ENCODE data around the gene AQP3. TPM values are rescaled to one million over a fixed set of nuclear protein-coding genes. Genes with fewer than 3 reads are reported as not detected.

Gene AQP3
- total and polyA plus RNA-seq, 2 of the 13 experiments (the other 11 are each of a cell fraction or from before 2014, with no cell fraction given) = 1.4 to 5.5 TPM

GRCh38 chr9:33473643-33474352, 26.4 kb upstream of the AQP3 start, which contains the start of gene NOL6 (continued):
- TF ChIP-seq CEBPZ (IDR thresholded peaks at IDR 0.05; ENCODE audit: low read length) (no peak), KLF9 (CRISPR knock-in tag; IDR thresholded peaks at IDR 0.05; ENCODE audit: low read depth) (no peak), TRIM22 (IDR thresholded peaks at IDR 0.05) (no peak), TFDP1 (CRISPR knock-in tag; IDR thresholded peaks at IDR 0.05; ENCODE audit: borderline replicate concordance) (no peak), NCOA5 (CRISPR knock-in tag; IDR thresholded peaks at IDR 0.05) (no peak), FOXC1 (CRISPR knock-in tag; IDR thresholded peaks at IDR 0.05; ENCODE audit: borderline replicate concordance) (no peak), ZNF644 (CRISPR knock-in tag; IDR thresholded peaks at IDR 0.05; ENCODE audit: low read depth) (no peak), NFATC3 (CRISPR knock-in tag; IDR thresholded peaks at IDR 0.05) (no peak), TCF7L2 (IDR thresholded peaks at IDR 0.05; ENCODE audit: low read depth, low read length) (no peak), ZNF788 (CRISPR knock-in tag; IDR thresholded peaks at IDR 0.05; ENCODE audit: borderline replicate concordance) (0 out of 2 replicates have a peak, but pooled peaks have one; percentile 51), ZC3H13 (CRISPR knock-in tag; IDR thresholded peaks at IDR 0.05) (no peak), GFI1 (CRISPR knock-in tag; IDR thresholded peaks at IDR 0.05; ENCODE audit: borderline replicate concordance) (no peak), ZFP36L2 (CRISPR knock-in tag; IDR thresholded peaks at IDR 0.05) (no peak), ZNF703 (CRISPR knock-in tag; IDR thresholded peaks at IDR 0.05; ENCODE audit: borderline replicate concordance) (no peak), TOPORS (CRISPR knock-in tag; IDR thresholded peaks at IDR 0.05) (no peak), ZKSCAN1 (IDR thresholded peaks at IDR 0.05; ENCODE audit: low read length) (no peak), RFXAP (CRISPR knock-in tag; IDR thresholded peaks at IDR 0.05; ENCODE audit: borderline replicate concordance) (no peak), RXRB (CRISPR knock-in tag; IDR thresholded peaks at IDR 0.05; ENCODE audit: borderline replicate concordance) (peak; percentile 58; the same call in 1 of the 2 replicates), ADNP (CRISPR knock-in tag; IDR thresholded peaks at IDR 0.05) (no peak), ZNF10 (CRISPR knock-in tag; IDR thresholded peaks at IDR 0.05; ENCODE audit: borderline replicate concordance, low read depth) (no peak)
- TF ChIP-seq, protein P1, sequence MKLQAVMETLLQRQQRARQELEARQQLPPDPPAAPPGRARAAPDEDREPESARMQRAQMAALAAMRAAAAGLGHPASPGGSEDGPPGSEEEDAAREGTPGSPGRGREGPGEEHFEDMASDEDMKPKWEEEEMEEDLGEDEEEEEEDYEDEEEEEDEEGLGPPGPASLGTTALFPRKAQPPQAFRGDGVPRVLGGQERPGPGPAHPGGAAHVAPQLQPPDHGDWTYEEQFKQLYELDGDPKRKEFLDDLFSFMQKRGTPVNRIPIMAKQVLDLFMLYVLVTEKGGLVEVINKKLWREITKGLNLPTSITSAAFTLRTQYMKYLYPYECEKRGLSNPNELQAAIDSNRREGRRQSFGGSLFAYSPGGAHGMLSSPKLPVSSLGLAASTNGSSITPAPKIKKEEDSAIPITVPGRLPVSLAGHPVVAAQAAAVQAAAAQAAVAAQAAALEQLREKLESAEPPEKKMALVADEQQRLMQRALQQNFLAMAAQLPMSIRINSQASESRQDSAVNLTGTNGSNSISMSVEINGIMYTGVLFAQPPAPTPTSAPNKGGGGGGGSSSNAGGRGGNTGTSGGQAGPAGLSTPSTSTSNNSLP (IDR thresholded peaks at IDR 0.05; ENCODE audit: low read depth, low read length) = peak; percentile 40; the same call in 1 of the 2 replicates
- TF ChIP-seq, protein P2, sequence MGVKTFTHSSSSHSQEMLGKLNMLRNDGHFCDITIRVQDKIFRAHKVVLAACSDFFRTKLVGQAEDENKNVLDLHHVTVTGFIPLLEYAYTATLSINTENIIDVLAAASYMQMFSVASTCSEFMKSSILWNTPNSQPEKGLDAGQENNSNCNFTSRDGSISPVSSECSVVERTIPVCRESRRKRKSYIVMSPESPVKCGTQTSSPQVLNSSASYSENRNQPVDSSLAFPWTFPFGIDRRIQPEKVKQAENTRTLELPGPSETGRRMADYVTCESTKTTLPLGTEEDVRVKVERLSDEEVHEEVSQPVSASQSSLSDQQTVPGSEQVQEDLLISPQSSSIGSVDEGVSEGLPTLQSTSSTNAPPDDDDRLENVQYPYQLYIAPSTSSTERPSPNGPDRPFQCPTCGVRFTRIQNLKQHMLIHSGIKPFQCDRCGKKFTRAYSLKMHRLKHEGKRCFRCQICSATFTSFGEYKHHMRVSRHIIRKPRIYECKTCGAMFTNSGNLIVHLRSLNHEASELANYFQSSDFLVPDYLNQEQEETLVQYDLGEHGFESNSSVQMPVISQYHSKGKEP (CRISPR knock-in tag; IDR thresholded peaks at IDR 0.05) = no peak

All from HepG2 (cell line).